ENCODE data around the gene CDK5RAP3. TPM values are rescaled to one million over a fixed set of nuclear protein-coding genes. Genes with fewer than 3 reads are reported as not detected.

CDK5RAP3 gene
- total RNA-seq, 2 experiments from 2014 or later, result 206 to 224 TPM

DNA sequence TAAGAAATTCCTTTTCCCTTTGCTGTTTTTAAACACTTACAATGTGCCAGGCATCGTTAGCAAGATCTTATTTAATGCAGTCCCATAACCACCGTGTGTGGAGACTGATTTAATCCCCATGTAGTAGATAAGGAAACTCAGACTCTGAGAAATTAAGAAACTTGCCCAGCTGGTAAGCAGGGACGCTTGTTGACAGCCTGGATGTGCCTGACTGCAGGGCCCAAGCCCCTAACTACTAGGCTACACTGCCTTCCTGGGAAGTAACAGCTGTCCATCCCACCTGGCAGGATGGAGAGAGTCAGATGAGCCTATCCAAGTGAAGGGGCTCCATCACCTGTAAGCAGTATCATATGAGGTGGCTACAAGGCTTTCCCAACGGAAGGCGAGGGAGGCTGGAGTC is 23.1 kb downstream of the CDK5RAP3 start:
- H3K9me3 Mint-ChIP-seq, result no peaks in the 10 kb centered on the region
- H3K4me3 Mint-ChIP-seq, result no peak overlapping the region
- H3K36me3 ChIP-seq (ENCODE audit: insufficient read depth, low read length), result no peaks in the 10 kb centered on the region
- DNase-seq (no peak), ATAC-seq (ENCODE audit: poor library complexity) (no peak)
- peaks cover 6% of the 10 kb centered on the region for H3K27me3 Mint-ChIP-seq
- no peak overlapping the region for H3K27ac ChIP-seq (ENCODE audit: low read depth in 1 of 2, low read length in 2 of 2)
- H3K27me3 ChIP-seq (ENCODE audit: control insufficient read depth in 1 of 2, insufficient read depth in 2 of 2, low read length in 2 of 2), result no peaks in the 10 kb centered on the region
- no peak for TF ChIP-seq CTCF (IDR thresholded peaks at IDR 0.05)
- no peaks in the 10 kb centered on the region for H3K4me1 Mint-ChIP-seq (ENCODE audit: low read depth)
- POLR2A ChIA-PET, result no interaction called here
- CTCF ChIA-PET, result no interaction called here
- H3K4me1 ChIP-seq (ENCODE audit: insufficient read depth, low read length), result no peaks in the 10 kb centered on the region
- H3K27ac Mint-ChIP-seq, result no peak overlapping the region
- H3K36me3 Mint-ChIP-seq (ENCODE audit: low read depth), result no peaks in the 10 kb centered on the region
- no peak overlapping the region for H3K4me3 ChIP-seq (ENCODE audit: low read length)
- intact Hi-C loops (cut with DNase I, micrococcal nuclease), result no loop called here
- no peaks in the 10 kb centered on the region for H3K9me3 ChIP-seq (ENCODE audit: control insufficient read depth in 1 of 2, insufficient read depth in 1 of 2, low read length in 2 of 2)

DNA sequence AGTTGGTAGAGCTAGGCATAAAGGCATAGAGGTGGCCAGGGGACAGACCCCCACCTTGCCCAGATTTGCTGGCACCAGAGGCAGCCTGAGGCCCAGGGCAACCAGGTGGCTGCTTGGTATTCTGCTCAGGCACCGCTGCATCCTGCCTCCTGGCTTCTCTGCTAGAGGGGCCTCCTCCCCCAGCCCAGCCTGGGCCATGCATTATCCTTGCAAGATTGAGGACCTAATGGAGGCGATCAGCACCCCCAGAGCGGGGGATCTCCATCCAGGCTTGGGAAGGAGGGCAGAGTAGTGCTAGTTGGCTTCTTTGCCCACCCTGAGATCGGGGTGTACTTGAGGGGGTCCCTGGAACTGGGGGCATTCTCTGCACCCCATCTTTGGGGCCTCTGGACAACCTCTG is 23.8 kb downstream of the CDK5RAP3 start:
- no peaks in the 10 kb centered on the region for H3K4me1 ChIP-seq (ENCODE audit: insufficient read depth, low read length)
- ChIA-PET POLR2A (no interaction called here), CTCF (no interaction called here)
- intact Hi-C loops (cut with DNase I, micrococcal nuclease), result no loop called here
- peaks cover 7% of the 10 kb centered on the region for H3K27me3 Mint-ChIP-seq
- DNase-seq (no peak), ATAC-seq (ENCODE audit: poor library complexity) (no peak)
- H3K9me3 Mint-ChIP-seq, result no peaks in the 10 kb centered on the region
- TF ChIP-seq CTCF (IDR thresholded peaks at IDR 0.05), result no peak
- H3K27ac Mint-ChIP-seq, result no peak overlapping the region
- no peak overlapping the region for H3K4me3 ChIP-seq (ENCODE audit: low read length)
- H3K9me3 ChIP-seq (ENCODE audit: control insufficient read depth in 1 of 2, insufficient read depth in 1 of 2, low read length in 2 of 2), result no peaks in the 10 kb centered on the region
- H3K36me3 ChIP-seq (ENCODE audit: insufficient read depth, low read length), result no peaks in the 10 kb centered on the region
- H3K27ac ChIP-seq (ENCODE audit: low read depth in 1 of 2, low read length in 2 of 2), result no peak overlapping the region
- no peak overlapping the region for H3K4me3 Mint-ChIP-seq
- no peaks in the 10 kb centered on the region for H3K36me3 Mint-ChIP-seq (ENCODE audit: low read depth)
- no peaks in the 10 kb centered on the region for H3K27me3 ChIP-seq (ENCODE audit: control insufficient read depth in 1 of 2, insufficient read depth in 2 of 2, low read length in 2 of 2)
- no peaks in the 10 kb centered on the region for H3K4me1 Mint-ChIP-seq (ENCODE audit: low read depth)

GRCh38 chr17:47995241-47995935 is 24.5 kb downstream of the CDK5RAP3 start:
- intact Hi-C loops (cut with DNase I, micrococcal nuclease), result no loop called here
- ChIA-PET CTCF (no interaction called here), POLR2A (no interaction called here)
- Histone ChIP-seq H3K4me3 (ENCODE audit: low read length) (no peak overlapping the region), H3K4me1 (ENCODE audit: insufficient read depth, low read length) (no peaks in the 10 kb centered on the region), H3K9me3 (ENCODE audit: control insufficient read depth in 1 of 2, insufficient read depth in 1 of 2, low read length in 2 of 2) (no peaks in the 10 kb centered on the region), H3K36me3 (ENCODE audit: insufficient read depth, low read length) (no peaks in the 10 kb centered on the region), H3K27ac (ENCODE audit: low read depth in 1 of 2, low read length in 2 of 2) (no peak overlapping the region), H3K27me3 (ENCODE audit: control insufficient read depth in 1 of 2, insufficient read depth in 2 of 2, low read length in 2 of 2) (no peaks in the 10 kb centered on the region)
- Mint-ChIP-seq H3K4me3 (no peak overlapping the region), H3K9me3 (no peaks in the 10 kb centered on the region), H3K27me3 (peaks cover 12% of the 10 kb centered on the region), H3K27ac (no peak overlapping the region), H3K4me1 (ENCODE audit: low read depth) (no peaks in the 10 kb centered on the region), H3K36me3 (ENCODE audit: low read depth) (no peaks in the 10 kb centered on the region)
- TF ChIP-seq CTCF (IDR thresholded peaks at IDR 0.05), result no peak
- DNase-seq, result no peak
- ATAC-seq (ENCODE audit: poor library complexity), result no peak

Measured in CD4-positive, alpha-beta T cell (primary cell).